ENCODE results near the gene INPP5A.

Gene INPP5A

GRCh38 chr10:132634241-132634946 is 96.8 kb downstream of the INPP5A start:
- no peak for DNase-seq

GRCh38 chr10:132634947-132635271 is 97.3 kb downstream of the INPP5A start:
- DNase-seq = no peak

- no peak for DNase-seq
These were observed 98.8 kb downstream of the INPP5A start for GRCh38 chr10:132636358-132636757.

- peak; percentile 44 for DNase-seq
These were observed 100.0 kb downstream of the INPP5A start for GRCh38 chr10:132637477-132638129.

GRCh38 chr10:132638130-132638515 is 100.5 kb downstream of the INPP5A start:
- DNase-seq = no peak

- no peak for DNase-seq
These were observed 101.9 kb downstream of the INPP5A start for GRCh38 chr10:132639470-132639869.

- DNase-seq = no peak
These were observed 102.9 kb downstream of the INPP5A start for GRCh38 chr10:132640326-132641125.

GRCh38 chr10:132641401-132641800 is 103.8 kb downstream of the INPP5A start:
- DNase-seq = no peak

- no peak for DNase-seq
These were observed 104.6 kb downstream of the INPP5A start for GRCh38 chr10:132641966-132642731.

- DNase-seq = no peak
These were observed 105.1 kb downstream of the INPP5A start for GRCh38 chr10:132642732-132643008.

GRCh38 chr10:132643709-132644526 is 106.3 kb downstream of the INPP5A start:
- DNase-seq = no peak

GRCh38 chr10:132644527-132645246 is 107.1 kb downstream of the INPP5A start:
- DNase-seq = no peak

GRCh38 chr10:132645247-132645530 is 107.6 kb downstream of the INPP5A start:
- no peak for DNase-seq

GRCh38 chr10:132645630-132646442 is 108.2 kb downstream of the INPP5A start:
- no peak for DNase-seq

- no peak for DNase-seq
These were observed 109.0 kb downstream of the INPP5A start for GRCh38 chr10:132646443-132647097.

- DNase-seq = no peak
These were observed 109.8 kb downstream of the INPP5A start for GRCh38 chr10:132647424-132647823.

GRCh38 chr10:132648072-132648850 is 110.7 kb downstream of the INPP5A start:
- DNase-seq = no peak

GRCh38 chr10:132648851-132649528 is 111.4 kb downstream of the INPP5A start:
- DNase-seq = no peak
